NCI-H510A (cell line): ENCODE results near the gene BBOX1.
"Not testable (repeated sequence)": the region's sequence is repeated elsewhere in the genome, so short reads cannot be mapped to it uniquely, and the experiment has no call there.

Experiments used
- DNase-seq: peaks from one replicate; lab custom pipeline; 2025; lab: John Stamatoyannopoulos, UW

BBOX1 gene, protein sequence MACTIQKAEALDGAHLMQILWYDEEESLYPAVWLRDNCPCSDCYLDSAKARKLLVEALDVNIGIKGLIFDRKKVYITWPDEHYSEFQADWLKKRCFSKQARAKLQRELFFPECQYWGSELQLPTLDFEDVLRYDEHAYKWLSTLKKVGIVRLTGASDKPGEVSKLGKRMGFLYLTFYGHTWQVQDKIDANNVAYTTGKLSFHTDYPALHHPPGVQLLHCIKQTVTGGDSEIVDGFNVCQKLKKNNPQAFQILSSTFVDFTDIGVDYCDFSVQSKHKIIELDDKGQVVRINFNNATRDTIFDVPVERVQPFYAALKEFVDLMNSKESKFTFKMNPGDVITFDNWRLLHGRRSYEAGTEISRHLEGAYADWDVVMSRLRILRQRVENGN

DNA sequence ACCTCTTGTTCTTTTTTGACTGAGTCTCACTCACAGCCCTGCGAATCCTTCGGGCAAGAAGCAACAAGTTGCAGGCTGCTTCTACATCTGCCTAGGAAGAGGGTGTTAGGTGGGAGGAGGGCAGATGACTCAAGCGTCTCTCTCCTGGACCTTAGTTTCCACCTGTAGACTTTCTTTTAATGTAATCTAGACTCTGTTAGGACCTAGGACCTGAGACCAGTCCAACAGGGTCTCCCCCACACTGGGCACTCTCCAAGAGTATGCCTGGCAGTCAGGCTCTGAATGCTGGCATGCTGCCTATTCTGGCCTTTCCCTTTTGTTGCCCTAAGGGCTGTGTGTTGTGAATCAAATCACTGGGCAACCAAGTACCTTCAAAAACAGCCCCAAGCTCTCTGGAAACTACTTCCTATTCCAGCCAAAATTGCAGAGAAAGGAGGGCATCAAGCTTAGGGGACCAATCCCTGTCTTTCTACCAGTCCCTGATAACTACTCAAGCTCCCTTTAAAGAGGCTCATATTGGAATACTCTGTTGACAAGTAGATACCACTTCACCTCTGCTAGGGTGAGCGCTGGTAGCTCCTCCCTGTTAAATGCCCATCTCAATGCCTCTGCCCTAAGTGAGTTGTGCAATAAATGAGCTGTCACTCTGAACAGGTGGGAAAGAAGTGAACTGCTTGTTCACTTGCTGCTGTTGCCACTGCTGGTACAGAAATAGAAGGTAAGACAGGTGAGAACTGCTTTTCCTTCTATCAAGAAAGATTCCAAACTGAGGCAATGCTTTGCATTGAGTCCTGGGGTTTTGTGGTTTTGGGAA is at the start of gene BBOX1:
TSS of gene BBOX1 (plus strand) at position 514 of the 814 bp plus-strand sequence. CDS start 14,616 bp downstream, outside the sequence.
- DNase-seq, result peak; percentile 62

DNA sequence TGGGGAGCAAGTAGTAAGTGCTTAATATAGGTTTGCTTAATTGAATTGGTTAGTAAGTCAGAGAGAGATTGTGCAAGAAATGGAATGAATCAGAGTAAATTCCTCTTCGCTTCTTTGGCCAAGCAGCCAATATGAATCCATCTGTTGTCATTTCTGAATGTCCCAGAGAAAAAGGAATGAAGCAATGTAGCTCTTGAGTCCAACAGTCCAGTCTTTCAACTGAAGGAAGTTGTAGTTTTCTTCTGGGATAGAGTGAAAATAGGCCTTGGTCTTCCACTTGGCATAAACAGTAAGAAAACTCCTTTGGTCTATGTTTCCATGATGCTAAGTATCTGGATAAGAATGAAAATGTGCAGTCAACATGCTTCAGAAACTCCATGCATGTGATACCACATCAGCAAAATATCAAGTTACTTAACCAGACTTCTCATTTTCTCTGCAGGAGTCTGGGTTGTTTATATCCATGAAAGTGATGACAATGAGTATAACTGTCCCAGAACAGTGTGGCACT is 48.5 kb upstream of the BBOX1 start:
- no peak for DNase-seq

DNA sequence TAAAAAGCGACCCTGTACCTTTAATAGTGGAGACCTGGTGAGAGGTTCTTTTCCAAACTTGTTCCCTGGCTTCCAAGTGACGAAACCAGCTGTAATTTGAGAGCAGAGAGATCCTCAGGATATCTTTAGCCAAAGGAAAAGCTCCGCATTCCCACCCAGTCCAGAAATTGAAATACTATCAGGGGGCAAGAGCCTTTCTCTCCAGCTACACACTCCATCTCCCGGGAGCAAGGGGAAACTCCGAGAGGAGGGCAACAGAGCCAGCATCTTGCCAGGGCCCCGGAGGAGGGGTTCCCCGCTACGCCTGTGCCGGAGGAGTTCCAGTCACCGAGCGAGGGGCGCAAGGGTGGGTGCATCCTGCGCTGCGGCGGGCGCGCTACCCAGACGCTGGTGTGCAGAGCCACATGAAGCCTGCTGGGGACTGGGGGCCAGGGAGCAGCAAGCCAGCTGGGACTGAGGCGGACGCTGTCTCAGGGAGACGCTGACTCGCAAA is 46.6 kb upstream of the BBOX1 start, which contains the start of gene FIBIN:
TSS of gene FIBIN (plus strand) at position 148 of the 493 bp plus-strand sequence. CDS start 415 bp downstream, outside the sequence.
- no peak for DNase-seq

DNA sequence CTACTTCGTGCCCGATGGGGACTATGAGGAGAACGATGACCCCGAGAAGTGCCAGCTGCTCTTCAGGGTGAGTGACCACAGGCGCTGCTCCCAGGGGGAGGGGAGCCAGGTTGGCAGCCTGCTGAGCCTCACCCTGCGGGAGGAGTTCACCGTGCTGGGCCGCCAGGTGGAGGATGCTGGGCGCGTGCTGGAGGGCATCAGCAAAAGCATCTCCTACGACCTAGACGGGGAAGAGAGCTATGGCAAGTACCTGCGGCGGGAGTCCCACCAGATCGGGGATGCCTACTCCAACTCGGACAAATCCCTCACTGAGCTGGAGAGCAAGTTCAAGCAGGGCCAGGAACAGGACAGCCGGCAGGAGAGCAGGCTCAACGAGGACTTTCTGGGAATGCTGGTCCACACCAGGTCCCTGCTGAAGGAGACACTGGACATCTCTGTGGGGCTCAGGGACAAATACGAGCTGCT is 46.0 kb upstream of the BBOX1 start:
- DNase-seq, result no peak

DNA sequence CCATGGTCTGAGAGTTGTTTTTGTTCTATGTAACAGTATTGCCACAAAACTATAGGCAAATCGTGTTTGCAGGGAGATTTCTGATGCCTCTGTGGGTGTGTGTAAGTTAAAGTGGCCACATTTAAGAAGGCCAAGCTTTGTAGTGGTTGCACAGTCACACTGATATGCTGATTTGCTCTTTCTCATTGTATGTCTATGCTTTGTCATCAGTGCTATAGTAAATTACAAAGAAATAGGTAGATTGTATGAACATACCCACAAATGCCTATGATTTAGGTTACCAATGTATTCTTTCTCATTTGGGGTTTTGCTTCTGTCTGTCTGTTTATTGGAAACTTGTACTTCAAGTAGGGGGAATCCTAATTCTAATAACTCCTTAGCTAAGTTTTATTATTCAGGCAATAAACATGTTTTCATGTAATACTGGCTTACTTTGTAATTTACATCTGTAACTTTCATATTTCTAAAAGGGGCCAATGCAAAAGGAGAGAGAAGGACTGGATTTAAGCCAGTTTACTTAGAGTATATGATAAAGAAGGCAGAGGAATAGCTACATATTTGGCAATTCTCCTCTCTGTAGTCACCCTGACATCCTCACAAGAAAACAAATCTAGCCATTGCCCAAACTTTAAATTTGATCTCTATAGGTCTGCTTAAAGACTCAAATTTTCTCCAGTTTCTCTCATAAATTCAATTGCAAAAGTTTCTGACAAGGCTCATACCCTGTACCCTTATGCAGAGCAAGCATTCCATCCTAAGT is 44.7 kb upstream of the BBOX1 start:
- no peak for DNase-seq

DNA sequence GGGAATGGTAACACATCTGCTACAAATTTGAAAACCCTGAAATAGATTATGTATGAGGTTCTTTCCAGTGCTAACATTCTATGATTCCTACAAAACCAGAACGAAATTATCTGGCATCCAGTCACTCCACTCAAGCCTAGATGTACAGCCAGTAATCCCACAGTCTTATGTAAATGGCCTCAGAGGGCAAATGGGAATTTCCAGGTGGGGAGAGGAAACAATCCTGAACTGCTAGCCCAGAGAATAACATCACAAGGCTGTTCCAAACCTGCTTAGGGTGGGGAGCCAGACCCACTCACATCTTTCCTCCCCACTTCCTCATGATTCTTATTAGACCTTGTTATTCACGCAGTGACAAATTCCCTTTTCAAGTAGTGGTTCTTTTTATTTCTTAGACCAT is 43.2 kb upstream of the BBOX1 start:
- DNase-seq, result no peak

DNA sequence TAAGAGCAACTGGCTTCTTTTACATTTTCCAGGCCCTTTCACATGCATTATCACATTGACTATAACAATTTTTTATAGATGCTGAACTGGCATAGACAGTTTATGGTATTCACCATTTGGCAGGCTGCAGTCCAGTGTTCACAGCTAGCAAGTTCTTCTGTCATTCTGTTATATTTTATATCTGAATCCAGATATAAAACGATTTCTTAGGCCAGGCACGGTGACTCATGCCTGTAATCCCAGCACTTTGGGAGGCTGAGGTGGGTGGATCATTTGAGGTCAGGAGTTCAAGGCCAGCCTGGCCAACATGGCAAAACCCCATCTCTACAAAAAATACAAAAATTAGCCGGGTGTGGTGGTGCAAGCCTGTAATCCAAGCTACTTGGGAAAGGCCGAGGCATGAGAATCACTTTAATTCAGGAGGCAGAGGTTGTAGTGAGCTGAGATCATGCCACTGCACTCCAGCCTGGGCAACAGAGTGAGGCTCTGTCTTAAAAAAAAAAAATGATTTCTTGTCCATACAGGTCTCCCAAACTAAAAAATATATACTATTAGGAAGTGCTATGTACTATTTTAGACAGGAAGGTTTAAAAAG is 39.4 kb upstream of the BBOX1 start:
- DNase-seq, result not testable (repeated sequence)

DNA sequence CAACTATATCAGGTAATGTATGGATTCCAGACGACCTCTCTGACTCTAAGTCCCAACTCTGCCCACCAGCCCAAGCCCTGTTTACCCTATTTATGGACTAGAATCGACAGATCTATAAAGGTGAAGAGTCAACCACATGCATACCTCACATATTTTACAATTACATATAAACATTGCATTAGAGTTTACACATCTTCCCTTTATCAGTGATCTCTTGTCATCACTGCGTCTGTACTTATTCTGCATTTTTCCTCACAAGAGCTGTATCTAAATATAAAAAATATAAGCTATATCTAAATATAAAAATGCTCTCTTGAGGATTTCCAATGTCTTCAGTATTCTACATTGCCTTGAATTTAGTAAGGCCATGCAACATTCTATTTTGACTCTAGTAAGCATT is 38.2 kb upstream of the BBOX1 start:
- no peak for DNase-seq

DNA sequence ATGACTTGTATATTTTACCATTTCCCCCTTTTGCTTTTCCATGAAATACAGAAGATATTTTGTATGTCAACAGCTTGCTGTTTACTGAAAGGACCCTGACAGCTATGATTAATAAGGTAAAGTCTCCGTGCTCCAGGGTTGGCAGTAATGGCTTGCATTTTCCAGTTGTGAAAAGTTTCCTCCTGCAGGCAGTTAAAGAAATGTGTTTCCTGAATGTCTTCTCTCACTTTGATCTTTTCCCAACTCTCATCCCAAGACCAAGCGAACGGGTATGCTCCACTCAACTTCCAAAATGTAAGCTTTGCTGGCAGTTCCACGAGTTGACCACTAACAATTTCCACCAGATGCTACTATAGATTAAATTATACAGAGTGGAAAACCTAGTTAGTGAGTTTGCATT is 37.8 kb upstream of the BBOX1 start:
- DNase-seq, result no peak

DNA sequence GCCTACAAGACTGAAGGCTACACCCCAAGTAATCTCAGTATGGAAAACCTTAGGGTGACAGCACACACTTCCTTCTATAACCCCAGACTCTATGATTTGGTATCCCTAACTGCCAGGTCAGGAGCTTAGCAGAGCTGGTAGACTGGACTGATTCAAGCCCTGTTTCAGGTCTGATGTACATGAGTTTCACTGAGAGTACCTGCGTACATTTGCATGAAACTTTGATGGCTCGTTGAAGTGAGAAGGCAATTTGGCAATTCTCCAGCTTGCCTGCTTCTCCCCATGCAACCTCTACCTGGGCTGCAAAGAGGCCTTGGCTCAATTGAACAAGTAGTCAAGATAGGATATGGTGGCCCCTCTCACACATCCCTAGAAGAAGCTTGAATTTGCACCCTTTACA is 36.5 kb upstream of the BBOX1 start:
- peak; percentile 5 for DNase-seq

DNA sequence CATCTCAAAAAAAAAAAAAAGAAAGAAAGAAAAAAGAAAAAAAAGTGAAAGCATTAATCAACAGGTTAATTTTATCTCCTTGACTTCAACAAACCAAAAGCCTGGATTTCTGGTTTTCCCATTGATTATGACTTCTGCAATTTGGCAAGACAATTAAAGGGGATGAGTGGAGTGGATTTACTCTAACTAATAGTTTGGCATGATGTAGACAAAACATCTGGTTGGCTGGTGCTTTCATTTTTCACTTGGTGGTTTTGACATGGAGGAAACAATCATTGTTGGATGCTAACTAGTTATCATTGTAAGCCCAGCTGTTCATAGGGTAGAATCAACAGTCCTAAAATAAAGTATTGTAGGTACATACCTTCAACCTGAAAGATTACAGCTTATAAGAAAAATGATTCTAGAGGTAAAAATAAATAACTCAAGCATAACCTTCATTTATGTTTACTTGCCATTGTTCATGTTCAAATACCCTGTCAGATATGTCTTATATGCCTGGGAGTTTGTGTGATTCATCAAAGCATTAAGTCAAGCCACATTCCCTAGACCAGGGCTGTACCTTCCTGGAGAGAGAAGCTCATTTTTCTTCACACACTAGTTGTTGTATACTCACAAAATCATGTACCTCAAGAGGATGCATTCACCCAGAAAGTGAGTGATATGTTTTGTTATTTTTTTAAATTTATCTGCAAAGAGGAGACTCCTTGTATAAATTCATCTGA is 31.6 kb upstream of the BBOX1 start:
- DNase-seq, result no peak

DNA sequence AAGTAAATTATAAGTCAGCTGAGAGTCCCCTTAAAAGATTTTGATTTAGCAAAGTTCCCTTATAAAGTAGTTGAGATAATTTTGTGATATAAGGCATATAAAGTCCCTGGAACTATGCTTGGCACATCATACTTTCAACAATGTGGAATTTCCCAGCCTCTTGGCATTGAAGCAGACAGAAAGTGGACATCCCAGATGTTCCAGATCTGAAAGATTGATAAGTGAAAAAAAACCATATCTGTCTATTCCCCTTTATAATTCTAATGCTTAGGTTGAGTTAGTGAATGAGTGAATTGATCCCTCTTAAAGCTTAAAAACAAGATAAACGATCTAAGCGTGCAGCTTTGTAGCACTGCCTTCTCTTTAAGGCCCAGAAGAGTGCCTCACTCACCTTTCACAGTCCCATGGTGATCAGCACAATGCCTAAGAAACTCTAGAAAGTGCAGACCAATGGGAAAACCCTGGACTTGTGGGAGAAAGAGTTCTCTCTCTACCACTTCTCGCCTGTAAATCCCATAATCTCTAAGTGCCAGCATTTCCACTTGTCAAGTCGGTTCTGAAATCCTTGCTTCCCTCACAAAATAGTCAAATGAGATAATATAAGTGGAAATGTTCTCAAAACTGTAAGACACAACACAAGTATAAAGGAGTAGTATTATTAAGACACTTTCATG is 28.9 kb upstream of the BBOX1 start:
- no peak for DNase-seq

DNA sequence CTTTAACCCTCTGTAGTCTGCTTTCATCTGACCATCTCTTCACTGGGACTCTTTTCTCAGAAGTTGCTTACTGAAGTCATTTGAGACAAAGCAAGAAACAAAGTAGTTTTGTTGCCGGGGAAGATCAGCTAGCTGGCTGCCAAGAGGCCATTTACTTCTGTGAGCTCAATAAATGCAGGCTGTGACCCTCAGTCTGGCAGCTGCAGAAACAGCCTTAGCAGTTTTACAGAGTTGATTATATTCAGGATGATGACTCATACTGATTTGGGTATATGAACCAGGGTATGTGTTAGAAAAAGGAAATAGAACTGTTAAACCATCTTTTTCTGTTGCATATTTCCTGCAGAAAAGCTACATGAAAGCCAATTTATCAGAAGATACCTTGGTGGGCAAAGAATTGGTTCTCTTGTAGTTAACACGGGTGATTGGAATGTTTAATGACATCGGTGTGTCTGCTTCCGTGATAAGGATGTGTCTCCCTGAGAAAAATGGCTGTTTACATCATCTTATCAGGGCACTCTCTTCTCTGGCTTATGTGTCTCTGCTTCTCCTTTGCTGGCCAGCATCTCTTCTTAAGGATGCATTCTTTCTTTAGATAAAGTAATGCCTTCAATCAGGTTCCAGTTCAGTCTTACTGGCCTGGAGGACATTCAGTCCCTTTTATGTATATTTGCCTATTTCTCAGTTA is 28.2 kb upstream of the BBOX1 start:
- no peak for DNase-seq

DNA sequence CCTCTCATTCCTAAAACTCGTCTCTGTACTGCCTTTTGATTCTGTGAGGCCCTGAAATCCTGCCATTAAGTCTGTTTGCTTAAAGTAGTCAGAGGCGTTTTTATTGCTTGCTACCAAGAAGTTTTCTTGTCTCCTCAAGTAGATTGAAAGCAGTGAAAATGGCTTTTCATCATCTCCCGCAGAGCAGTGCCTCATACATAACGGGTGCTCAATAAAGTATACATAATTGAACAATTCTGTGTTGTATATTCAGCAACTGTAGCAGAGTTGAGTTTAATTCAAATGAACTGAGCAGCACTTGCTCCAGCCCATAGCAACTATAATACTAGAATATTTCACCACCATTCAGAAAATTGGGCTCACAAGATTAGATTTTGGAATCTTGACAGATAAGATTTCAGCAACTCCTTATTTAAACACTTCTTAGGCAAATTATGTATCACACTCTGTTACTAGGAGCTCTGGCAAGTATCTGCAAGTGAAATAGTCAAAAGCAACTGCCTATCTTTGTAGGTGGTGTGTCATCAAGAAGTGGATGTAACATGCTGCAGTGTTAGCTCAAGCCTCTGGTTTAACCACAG is 26.7 kb upstream of the BBOX1 start:
- DNase-seq, result no peak

DNA sequence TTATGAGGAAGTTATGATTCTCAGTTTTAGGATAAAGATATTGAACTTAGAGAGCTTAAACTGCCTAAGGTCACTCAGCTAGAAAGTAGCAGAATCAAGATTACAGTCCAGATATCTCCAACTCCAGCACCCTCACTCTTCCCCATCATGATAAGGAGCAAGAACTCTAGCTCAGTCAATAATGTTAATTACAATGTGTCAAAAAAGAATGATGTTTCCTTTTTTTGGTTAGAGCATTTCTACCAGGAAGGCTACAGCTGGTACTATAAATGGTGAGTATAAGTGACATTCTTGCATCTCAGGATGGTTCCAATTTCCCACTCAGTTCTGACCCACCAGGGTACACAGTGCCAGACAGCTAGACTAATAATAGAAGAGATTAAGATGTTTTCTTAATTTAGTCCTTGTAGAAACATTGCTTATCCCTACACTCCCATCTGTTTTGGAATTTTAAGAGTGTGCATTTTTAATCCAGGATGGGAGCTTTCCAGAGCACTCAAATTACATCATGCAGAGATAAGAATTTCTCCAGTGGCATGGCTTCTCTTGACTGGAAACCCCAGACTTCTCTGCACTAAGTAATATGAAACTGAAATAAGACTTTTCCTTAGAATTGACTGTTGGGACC is 21.6 kb upstream of the BBOX1 start:
- DNase-seq, result no peak

DNA sequence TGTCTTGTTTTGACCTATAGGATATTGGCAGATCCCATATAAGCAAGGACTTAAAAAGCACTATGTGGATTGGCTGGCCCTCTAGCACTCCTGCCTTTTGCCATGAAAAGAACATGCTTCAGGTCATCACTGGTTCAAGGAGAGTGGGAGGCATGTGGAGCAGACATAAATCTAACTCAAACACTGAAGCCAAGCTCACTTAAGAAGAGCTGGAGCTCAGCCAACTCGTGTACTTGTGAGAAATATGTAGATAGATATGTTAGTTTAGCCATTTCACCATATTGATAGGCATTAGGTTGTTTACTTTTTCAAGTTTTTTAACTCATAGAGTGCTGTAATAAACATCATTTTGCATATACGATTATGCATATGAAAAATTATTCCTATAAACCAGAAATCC is 19.9 kb upstream of the BBOX1 start:
- DNase-seq, result peak; percentile 46

DNA sequence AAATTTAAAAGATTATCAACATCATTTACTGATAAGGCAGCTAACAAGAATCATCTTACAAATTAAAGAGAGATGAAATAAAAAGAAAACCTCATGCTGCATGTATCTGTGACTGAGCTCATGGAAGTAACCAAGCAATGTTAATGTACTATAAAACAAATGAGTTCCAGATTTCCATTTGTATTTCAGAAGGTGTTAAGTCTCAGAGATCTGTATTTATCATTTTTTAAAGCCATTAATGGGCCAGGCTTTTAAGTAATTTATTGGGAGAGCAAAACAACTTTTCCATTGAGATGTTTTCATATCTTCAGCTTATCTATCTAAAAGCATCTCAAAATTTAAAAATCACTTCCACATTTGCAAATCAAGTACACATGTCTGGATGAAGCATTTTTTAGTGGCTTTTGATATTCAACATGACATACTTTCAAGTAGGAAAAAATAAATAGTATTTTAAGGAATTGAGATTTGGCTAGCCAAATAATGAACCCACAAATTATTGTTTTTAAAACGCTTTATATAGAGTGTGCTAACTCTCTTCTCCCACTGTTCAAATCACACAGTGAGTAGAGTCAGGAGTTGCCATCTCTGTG is 17.9 kb upstream of the BBOX1 start:
- no peak for DNase-seq

DNA sequence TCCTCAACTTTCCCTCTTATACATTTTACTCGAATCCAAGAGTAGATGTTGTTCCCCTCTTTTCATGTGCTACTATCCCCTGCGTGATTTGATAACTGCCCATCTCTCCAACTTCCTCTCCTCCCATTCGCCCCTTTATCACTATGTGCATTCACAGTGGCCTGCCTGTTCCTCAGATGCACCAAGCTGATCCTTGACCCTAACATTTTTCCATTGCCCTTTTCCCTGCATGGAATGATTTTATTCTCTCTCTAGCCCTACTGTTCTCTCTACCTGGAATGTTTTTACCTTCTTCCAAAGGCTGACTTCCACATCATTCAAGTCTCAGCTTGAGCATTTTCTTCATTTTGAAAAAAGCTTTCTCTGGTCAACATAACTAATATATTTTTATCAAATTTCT is 15.8 kb upstream of the BBOX1 start:
- no peak for DNase-seq
